Stomach (tissue), 4 donors: Measurements from ENCODE around the gene WTAP.

Experiments used
- CTCF ChIP-seq, 7 experiments: fragments of 450-650 bp in 4 of 7; fragments of 200-600 bp in 3 of 7; sonication (generic) in 3 of 7; IDR thresholded peaks; one replicate each; pipeline ENCODE4 v1.5.1; 2016 to 2019; ENCODE audit warnings: antibody characterized with exemption in 7 of 7, control low read depth in 2 of 7, mild to moderate bottlenecking in 1 of 7
- POLR2A ChIP-seq, 4 donors: fragments of 450-650 bp; IDR thresholded peaks; one replicate each; pipeline ENCODE4 v1.6.1; 2016; ENCODE audit warnings: antibody characterized with exemption in 4 of 4, control low read depth in 2 of 4, mild to moderate bottlenecking in 1 of 4, moderate library complexity in 1 of 4
- POLR2AphosphoS5 ChIP-seq, 3 donors: sonication (generic); formaldehyde crosslinking; IDR thresholded peaks; one replicate each; pipeline ENCODE4 v1.6.1; 2016; ENCODE audit warnings: antibody characterized with exemption in 3 of 3

- TF ChIP-seq CTCF (IDR thresholded peaks at IDR 0.05) (no peak), POLR2AphosphoS5 (IDR thresholded peaks at IDR 0.05) (no peak), POLR2A (IDR thresholded peaks at IDR 0.05) (no peak)
Observed at GRCh38 chr6:159719287-159719686, 8.0 kb upstream of the WTAP start.
